ENCODE results near the gene JAKMIP1.

The JAKMIP1 gene

GRCh38 chr4:6201580-6202091 is 1.3 kb upstream of the JAKMIP1 start:
- no peak for DNase-seq (ENCODE audit: low spot score)

GRCh38 chr4:6200922-6201362 is 593 bp upstream of the JAKMIP1 start:
- no peak for DNase-seq (ENCODE audit: low spot score)

GRCh38 chr4:6199422-6199921 is 877 bp downstream of the JAKMIP1 start:
- no peak for DNase-seq (ENCODE audit: low spot score)

DNA sequence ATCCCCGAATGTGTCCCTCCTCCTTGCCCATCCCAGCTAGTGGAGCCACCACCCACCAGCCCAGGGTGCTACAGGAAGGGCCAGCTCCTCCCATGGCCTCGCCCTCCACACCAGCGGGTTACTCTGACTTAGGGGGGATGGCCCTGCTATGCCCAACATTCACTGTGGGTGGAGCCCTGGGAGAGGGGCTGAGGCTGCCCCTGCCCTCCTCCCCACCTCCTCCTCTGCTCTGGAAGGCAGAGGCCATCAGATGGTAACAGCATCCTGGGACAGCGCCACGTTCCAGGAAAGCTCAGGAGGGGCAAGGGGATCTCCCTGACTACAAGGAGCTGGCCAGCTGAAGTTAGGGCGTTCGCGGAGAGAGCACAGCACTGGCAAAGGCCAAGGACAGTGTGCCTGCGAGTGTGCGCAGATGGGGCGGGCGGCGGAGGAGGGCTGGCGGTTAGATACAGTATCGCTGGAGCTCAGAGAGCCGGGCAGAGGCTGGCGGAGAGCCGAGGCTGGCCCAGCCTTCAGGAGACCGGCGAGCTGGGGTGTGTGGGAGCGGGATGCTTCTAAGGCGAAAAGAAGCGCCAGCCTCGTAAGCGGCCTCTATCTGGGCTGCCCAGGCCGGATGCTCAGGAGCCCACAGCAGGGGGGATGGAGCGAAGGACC is 1.5 kb downstream of the JAKMIP1 start:
- DNase-seq (ENCODE audit: low spot score), result no peak

DNA sequence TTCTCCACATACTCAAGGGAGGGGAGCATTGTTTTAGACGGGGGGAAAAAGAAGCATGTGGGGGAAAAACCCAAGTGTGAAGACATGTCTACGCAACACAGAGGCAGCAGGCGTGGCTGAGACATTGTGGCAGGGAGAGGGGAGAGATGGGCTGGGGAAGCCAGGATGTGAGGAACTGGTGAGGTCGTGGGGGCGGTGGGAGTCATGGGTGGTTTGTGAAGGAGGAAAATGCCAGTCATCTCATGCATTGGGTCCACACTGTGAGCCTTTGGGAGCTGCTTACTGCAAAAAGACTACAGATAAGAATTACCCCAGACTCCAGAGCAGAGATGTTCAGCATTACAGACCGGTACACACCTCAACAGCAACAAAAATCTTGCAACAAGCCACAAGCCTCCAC is 2.1 kb downstream of the JAKMIP1 start:
- DNase-seq (ENCODE audit: low spot score), result no peak

DNA sequence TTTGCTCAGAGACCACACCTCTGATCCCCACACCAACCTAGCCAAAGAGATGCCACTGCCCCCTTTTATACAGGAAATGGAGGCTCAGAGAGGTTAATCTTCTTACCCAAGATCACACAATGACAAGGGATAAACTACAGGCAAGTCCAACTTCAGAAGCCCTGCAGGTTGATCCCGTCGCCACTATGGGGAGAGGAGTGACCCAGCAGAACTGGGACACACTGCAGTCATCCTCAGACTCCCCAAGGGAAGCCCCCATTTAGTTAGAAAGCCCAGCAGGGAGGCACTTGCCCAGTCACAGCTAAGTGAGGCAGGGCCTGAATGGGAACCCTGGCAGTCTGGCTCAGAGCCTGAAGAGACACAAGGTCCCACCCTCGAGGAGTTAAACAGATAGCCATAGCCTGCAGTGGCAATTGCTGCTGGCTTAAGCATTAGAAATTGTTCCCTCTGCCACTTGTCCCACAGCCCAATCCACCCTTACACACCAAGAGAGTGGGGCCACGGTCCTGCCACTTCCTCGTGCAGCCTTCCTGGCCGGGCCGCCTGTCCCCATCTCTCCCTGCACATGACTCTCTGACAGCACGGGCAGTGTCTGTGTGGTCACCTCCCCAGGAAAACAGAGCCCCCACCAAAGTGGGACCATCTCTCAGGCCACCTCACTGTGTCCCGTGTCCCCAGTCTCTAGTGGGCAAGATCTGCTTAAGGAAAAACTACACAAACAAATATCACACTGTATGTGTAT is 2.7 kb downstream of the JAKMIP1 start:
- no peak for DNase-seq (ENCODE audit: low spot score)

DNA sequence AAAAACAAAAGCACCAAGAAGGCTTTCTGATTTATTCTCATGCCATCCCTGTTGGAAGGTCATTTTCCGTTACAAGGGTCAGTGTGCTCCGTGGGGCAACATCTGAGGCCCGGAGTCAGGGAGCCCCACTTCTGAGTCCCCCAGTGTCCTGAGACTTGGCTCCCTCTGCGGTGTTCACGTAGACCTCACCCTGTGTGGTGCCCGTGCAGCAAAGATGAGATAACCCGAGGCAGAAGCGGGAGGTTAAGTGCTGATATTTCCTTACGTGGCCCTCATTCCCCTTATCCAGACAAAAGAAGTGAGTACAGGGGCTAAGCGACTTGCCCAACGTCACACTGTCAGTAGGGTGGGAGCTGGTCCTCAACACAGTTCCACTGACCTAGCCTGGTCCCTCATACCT is 3.5 kb downstream of the JAKMIP1 start:
- no peak for DNase-seq (ENCODE audit: low spot score)

DNA sequence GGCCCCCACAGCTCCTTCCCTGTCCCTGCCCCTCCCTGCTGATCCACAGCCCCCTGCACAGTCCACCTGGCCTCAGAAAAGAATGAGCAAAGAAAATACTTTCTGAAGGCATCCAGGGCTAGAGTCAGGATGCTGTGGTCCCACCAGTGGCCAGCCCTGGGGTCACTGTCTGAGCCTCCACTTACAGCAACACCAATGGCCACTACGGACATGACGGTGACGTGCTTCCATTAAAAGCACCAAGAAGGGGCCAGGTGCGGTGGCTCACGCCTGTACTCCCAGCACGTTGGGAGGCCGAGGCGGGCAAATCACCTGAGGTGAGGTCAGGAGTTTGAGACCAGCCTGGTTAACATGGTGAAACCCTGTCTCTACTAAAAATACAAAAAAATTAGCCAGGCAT is 4.0 kb downstream of the JAKMIP1 start:
- no peak for DNase-seq (ENCODE audit: low spot score)

DNA sequence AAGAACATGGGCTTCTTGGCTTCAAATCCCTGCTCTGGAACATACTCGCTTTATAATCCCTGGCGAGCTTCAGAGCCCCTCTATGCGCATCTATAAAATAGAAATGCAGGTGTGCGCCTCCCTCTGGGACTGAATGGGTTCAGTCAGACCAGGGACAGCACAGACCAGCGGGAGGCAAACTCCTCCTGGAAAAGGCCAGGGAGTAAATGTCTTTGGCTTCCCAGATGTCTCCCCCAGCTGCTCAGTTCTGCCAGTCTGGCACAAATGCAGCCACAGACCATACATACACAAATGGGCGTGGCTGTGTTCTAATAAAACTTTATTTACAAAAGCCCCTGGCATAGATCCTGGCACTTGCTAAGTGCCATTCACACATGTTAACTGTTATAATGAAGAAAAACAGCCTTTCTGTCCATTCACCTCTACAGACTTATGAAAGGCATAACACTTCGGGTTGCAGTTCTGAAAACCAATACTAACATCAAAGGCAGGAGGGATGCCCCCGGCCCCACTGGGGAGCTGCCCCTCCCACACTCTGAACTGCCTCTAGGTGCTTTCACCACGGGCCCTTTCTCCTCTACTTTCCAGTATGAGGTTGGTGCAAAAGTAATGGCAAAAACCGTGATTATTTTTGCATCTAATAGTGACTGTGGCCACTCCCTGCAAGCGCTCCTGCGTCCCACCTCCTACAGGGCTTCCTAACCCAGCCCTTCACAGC is 4.6 kb downstream of the JAKMIP1 start:
- no peak for DNase-seq (ENCODE audit: low spot score)

DNA sequence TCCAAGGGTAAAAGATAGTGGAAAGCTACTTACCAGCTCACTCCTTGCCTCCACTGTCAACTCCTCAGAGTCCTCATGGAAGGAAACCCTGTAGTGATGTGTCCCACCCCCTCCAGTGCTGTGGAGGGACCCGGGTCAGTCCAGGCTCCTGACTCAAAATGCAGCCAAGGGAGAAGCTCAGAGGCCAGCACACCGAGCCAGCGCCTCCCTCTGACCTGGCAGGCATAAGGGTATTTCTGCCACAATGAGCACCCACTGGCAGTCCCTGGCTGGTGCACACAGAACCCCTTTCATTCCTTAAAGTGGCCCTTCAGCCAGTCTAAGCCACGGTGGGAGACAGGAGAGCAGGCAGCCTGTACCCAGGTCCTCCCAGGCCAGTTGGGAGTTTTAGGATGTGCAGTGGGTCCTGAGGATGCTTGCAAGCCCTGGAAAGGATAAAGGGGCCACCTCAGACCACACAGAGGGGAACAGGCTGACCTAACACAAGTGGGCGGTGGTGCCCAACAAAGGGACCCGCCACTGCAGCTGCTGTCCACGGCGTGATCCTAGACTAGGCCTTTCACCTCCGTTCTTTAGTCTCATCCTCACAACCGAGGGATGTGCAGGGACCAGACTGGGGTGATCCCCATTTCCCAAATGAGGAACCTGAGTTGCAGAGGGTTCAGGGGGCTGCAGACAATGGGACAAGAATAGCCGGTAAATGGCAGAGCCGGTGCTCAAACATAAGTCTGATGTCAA is 5.7 kb downstream of the JAKMIP1 start:
- DNase-seq (ENCODE audit: low spot score), result no peak

DNA sequence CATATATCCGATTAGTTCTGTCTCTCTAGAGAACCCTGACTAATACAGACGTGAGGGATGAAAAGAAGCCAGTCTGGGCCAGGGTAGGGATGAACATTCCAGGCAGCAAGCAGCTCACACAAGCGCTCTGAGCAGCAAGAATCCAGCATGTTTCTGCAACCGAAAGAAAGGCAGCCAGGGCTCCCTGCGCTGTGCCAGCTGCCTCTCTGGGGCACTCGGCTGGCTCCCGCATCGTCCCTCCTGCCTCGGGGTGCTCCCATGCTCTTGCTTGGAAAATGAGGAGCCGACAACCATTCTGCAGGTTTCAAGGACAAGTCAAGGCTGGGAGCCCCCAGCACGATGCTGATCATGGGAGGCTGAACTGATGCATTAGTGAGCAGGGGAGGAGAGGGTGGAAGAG is 7.0 kb downstream of the JAKMIP1 start:
- DNase-seq (ENCODE audit: low spot score), result no peak

DNA sequence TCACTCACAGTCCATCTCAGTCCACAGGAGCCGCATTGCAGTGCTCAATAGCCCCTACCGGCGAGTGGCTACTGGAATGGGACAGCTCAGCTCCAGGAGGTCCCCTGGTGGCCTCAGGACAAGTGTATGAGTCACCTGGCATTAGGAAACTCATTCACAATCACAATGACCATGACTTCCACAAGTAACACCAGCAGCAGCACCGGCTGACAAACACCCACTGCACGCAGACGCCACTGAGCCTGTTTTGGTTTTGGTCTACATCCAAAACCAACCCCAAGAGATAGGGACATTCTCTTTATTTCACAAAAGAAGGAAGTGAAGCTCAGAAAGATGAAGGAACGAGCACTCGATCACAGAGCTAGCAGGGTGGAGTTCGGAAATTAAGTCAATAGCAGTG is 8.1 kb downstream of the JAKMIP1 start:
- no peak for DNase-seq (ENCODE audit: low spot score)

DNA sequence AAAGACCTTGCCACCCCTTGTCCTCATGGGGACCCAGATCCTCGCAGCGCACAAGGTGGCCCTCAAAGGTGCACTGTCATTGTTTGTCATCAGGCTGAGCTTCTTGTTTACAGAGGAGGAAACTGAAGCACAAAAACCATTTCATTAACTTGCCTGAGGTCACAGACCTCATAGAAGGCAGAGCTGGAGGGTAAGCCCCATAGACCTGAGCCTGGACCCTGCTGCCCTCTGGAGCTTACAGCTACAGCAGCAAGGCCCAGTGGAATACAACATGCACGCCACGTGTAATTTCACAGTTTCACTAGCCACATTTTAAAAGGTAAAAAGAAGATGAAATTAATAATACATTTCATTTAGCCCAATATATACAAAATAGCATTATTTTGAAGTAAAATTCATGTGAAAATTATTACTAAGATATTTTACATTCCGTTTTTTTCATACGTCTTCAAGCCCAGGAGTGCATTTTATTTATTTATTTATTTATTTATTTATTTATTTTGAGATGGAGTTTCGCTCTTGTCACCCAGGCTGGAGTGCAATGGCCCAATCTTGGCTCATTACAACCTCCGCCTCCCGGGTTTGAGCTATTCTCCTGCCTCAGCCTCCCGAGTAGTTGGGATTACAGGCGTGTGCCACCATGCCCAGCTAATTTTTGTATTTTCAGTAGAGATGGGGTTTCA is 8.8 kb downstream of the JAKMIP1 start:
- DNase-seq (ENCODE audit: low spot score), result no peak

GRCh38 chr4:6190486-6190885 is 9.9 kb downstream of the JAKMIP1 start:
- DNase-seq (ENCODE audit: low spot score), result no peak

GRCh38 chr4:6189511-6189910 is 10.8 kb downstream of the JAKMIP1 start:
- DNase-seq (ENCODE audit: low spot score), result no peak

DNA sequence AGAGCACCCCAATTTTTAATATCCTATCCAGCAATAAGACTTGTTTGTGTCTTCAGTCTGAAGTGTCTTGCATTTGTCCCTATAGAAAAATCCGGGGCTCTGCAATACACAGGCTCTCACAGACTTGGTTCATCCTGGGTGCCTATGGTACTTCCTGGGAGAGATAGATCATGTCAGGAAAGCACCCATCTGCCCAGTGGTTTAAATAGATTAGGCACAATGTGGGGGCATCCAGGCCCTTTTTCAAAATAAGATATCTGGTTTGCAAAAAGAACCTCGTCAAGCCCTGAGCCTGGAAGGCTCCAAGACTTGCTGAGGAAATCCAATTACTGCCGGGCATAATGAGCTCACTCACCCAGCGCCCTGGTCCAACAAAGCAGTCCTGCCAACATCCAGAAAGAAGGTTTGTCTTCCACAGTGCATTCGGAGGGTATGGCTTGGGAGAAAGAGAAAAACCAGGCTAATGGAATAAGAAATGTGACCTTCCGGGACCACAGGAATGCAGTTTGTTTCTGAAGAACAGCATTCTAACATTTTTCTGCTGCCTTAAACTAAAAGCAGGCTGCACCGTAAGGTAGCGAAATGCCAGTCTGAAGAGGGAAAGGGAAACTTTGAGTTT is 11.6 kb downstream of the JAKMIP1 start:
- peak; percentile 37 for DNase-seq (ENCODE audit: low spot score)

DNA sequence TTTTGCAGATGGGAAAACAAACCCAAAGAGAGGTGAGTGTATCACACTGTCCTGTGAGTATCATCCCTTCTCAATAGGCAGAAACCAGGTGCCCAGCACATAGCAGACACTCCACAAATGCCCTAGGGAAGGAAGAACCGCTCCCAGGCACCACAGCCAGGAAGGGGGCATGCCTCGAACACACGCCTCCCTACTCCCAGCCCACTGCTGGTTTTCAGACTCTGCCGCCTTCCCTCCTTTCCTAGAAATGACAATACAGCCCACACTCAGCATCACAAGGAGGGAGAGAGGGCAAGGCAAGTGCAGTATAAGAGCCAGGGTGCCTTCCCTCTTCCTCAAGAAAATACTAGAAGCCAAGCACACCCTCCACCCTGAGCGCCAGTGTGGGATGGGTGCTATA is 16.2 kb downstream of the JAKMIP1 start:
- DNase-seq (ENCODE audit: low spot score), result no peak

- DNase-seq (ENCODE audit: low spot score), result no peak
Measured at GRCh38 chr4:6183740-6184139, 16.6 kb downstream of the JAKMIP1 start.

GRCh38 chr4:6182376-6183280 is 17.7 kb downstream of the JAKMIP1 start:
- no peak for DNase-seq (ENCODE audit: low spot score)
